GM12874 (cell line): ENCODE results near the gene CD151.

ENCODE experiments used
- CTCF ChIP-seq: IDR thresholded peaks from 2 replicates; pipeline ENCODE4 v1.5.1; 2011; ENCODE audit warnings: low read depth, mild to moderate bottlenecking, control low read depth, low read length, moderate library complexity; ENCODE audit not compliant: insufficient read depth

The CD151 gene

GRCh38 chr11:853682-854448 lies 21.1 kb downstream of the CD151 start:
- no peak for TF ChIP-seq CTCF

DNA sequence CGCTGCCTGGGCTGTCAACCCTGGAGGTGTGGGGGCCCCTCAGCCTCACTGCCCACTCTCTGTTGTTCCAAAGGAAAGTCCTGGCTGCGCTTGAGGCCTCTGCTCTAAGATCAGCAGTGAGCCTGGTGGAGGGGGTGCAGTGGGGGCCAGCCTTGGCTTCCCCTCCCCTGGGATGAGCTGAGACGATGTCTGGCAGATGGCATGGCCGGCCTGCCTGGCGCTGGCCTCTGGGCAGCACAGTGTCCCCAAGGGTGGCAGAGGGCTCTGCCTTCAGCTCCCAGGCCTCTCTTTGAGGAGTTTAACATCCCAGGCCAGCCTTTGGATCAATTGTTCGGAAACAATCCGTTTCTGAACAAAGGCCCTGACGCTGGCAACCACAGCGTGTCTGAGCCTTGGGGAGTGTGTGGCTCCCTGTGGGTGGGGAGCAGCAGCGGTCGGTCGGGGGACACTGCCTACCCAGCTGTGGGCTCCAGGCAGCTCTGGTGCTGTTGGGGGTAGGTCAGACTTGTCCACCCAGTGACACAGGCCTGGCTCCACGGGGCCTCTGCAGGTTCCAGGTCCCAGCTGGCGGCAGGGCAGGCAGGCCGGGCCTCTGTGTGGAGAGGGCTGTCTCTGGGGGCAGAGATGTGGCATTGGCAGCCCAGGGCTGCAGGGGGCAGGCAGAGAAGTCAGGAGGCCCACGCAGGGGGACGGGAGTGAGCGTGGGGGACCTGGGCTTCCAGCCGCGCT lies 22.0 kb downstream of the CD151 start:
- no peak for TF ChIP-seq CTCF

DNA sequence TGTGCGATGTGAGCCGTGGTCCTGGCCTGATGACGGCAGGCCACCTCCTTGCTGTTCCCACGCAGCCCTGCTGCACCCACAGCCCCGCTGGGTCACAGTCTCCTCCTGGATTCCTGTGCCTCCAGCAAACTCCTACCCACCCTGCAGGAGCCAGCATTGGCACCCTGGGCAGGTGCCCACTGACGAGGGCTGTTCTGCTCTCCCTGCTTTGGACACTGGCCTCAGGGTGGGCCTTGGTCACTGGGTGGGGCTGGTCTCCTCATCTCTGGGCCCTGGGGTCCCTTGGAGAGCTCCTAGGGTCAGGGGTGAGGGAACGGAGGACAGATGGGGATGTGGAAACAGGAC lies 22.6 kb downstream of the CD151 start:
- TF ChIP-seq CTCF = no peak

DNA sequence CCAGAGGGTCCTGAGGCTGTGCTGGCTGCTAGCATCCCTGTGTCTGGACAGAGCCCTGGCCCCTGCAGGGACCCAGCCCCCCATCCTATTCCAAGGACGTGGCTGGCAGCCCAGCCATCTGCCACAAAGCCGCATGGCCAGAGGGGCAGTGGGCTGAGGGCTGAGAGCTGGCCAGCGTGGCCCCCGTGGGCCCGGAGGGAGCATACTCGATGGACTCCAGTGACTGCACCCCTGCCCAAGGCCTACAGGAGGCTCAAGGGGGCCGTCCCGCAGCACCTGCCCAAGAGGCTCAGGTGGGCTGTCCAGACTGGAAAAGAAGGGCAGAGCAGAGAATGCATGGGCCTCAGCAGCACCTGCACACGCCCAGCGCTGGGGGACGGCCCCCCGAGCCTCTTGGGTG lies 23.0 kb downstream of the CD151 start:
- TF ChIP-seq CTCF = no peak

- no peak for TF ChIP-seq CTCF
Observed at GRCh38 chr11:856397-856796, 23.6 kb downstream of the CD151 start.

DNA sequence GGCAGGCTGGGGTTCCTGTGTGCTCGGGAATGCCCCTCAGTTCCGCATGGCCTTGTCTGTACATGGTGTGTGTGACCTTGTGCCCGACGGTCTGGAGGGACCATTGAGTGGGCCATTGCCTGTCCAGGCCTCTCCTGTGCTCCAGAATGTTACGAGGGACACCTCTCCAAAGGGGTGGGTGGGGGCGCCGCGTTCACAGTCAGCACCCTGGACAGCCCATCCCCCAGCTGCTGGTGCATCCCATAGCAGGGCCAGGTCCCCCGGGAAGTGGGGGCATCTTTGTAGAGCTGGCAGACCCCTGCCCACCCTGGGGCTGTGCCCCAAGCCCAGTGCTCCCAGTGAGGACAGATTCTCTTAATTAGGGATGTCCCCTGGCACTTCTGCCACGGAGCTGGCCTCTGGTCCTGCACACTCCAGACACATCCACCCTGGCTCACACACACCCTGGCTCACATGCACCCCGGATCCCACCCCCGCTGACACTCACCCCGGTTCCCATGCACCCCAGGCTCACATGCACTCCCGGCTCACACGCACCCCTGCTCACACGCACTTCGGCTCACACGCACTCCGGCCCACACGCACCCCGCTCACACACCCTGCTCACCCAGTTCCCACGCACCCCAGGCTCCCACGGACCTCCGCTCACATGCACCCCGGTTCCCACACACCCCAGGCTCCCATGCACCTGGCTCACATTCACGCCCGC lies 25.5 kb downstream of the CD151 start:
- no peak for TF ChIP-seq CTCF

DNA sequence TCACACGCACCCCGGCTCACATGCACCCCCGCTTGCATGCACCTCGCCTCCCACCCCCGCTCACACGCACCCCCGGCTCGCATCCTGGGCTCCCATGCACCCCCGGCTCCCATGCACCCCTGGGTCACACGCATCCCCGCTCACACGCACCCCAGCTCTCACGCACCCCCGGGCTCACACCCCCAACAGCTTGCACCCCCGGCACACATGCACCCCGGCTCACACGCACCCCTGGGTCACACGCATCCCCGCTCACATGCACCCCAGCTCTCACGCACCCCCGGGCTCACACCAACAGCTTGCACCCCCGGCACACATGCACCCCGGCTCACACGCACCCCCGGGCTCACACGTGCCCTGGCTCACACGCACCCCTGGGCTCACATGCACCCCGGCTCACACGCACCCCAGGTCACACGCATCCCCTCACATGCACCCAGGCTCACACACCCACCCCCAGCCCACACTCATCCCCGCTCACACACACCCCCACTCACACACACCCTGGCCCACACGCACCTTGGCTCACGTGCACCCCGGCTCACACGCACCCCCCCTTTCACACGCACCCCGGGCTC lies 26.1 kb downstream of the CD151 start:
- TF ChIP-seq CTCF = no peak
